Smooth muscle cell (in vitro differentiated cells): ENCODE data around the gene KRT80. TPM values are rescaled to one million over a fixed set of nuclear protein-coding genes. Genes with fewer than 3 reads are reported as not detected.

Experiments
- DNase-seq: peaks from one replicate; lab custom pipeline; 2025; ENCODE audit not compliant: unreplicated experiment; lab: John Stamatoyannopoulos, UW
- H2AFZ ChIP-seq: fragments of 200-600 bp; sonication (generic); 2 replicates; pipeline ENCODE4 v1.6.0; 2016; ENCODE audit warnings: antibody characterized with exemption, low read depth, mild to moderate bottlenecking
- H3F3A ChIP-seq: fragments of 200-600 bp; sonication (generic); 2 replicates; pipeline ENCODE4 v1.6.0; 2017; ENCODE audit warnings: antibody characterized with exemption, low read depth
- H3K27ac ChIP-seq: fragments of 200-600 bp; sonication (generic); 2 replicates; pipeline ENCODE4 v1.5.1; 2016; ENCODE audit warnings: low read depth, mild to moderate bottlenecking
- H3K27me3 ChIP-seq: fragments of 200-600 bp; sonication (generic); 2 replicates; pipeline ENCODE4 v1.6.1; 2016; ENCODE audit warnings: low read depth, mild to moderate bottlenecking
- H3K36me3 ChIP-seq: fragments of 200-600 bp; sonication (generic); 2 replicates; pipeline ENCODE4 v1.5.1; 2016; ENCODE audit warnings: low read depth
- H3K4me1 ChIP-seq: fragments of 200-600 bp; sonication (generic); 2 replicates; pipeline ENCODE4 v1.5.1; 2016; ENCODE audit warnings: low read depth
- H3K4me2 ChIP-seq: fragments of 200-600 bp; sonication (generic); 2 replicates; pipeline ENCODE4 v1.6.0; 2016; ENCODE audit warnings: mild to moderate bottlenecking
- H3K4me3 ChIP-seq: fragments of 200-600 bp; sonication (generic); 2 replicates; pipeline ENCODE4 v1.5.1; 2016; ENCODE audit warnings: mild to moderate bottlenecking
- H3K79me2 ChIP-seq: fragments of 200-600 bp; sonication (generic); 2 replicates; pipeline ENCODE4 v1.6.0; 2016; ENCODE audit warnings: low read depth, mild to moderate bottlenecking
- H3K9ac ChIP-seq: fragments of 200-600 bp; sonication (generic); 2 replicates; pipeline ENCODE4 v1.6.0; 2016; ENCODE audit warnings: low read depth
- H3K9me3 ChIP-seq: fragments of 200-600 bp; sonication (generic); replicated peaks from 2 replicates; pipeline ENCODE4 v1.5.1; 2016; ENCODE audit warnings: low read depth
- H4K20me1 ChIP-seq: fragments of 200-600 bp; sonication (generic); 2 replicates; pipeline ENCODE4 v1.6.0; 2016; ENCODE audit warnings: low read depth
- CTCF ChIP-seq: fragments of 200-600 bp; sonication (generic); IDR thresholded peaks from 2 replicates; pipeline ENCODE4 v1.5.1; 2017; ENCODE audit warnings: borderline replicate concordance, mild to moderate bottlenecking, antibody characterized with exemption; ENCODE audit not compliant: insufficient read depth, poor library complexity, severe bottlenecking
- WGBS: methylation state at CpG from one replicate; pipeline ENCODE4 v1.1.7; 2016; ENCODE audit warnings: low lambda C conversion rate; 5-methylcytosine and 5-hydroxymethylcytosine counted together
- polyA plus RNA-seq: library from polyadenylated mRNA; unstranded; fragments of >200 nt; fragmentation: Nextera tagmentation; extraction: Ambion mirVana; gene quantifications from 2 replicates; pipeline ENCODE4 v1.2.1, GENCODE V29; 2016
- total RNA-seq: library from RNA; depleted of rRNA; stranded (reverse); fragments of >200 nt; gene quantifications from 2 replicates; pipeline ENCODE4 v1.2.3, GENCODE V29; 2014

The KRT80 gene
- total and polyA plus RNA-seq, 2 experiments from 2014 or later, result 5.1 to 11.7 TPM

- Histone ChIP-seq H3K4me1 (no peaks in the 10 kb centered on the region), H3K4me3 (no peak overlapping the region), H2AFZ (no peak overlapping the region), H3K36me3 (no peaks in the 10 kb centered on the region), H3K79me2 (no peaks in the 10 kb centered on the region), H4K20me1 (no peaks in the 10 kb centered on the region), H3F3A (no peaks in the 10 kb centered on the region), H3K27ac (no peak overlapping the region), H3K9ac (no peak overlapping the region), H3K27me3 (no peaks in the 10 kb centered on the region), H3K4me2 (no peak overlapping the region), H3K9me3 (no peaks in the 10 kb centered on the region)
- no peak for DNase-seq
- no peak for TF ChIP-seq CTCF
- WGBS, result 74% methylated on average over 2 of the region's 2 CpGs
Measured at GRCh38 chr12:52126050-52126604, 65.7 kb downstream of the KRT80 start.

- no peak overlapping the region for H2AFZ ChIP-seq
- no peak overlapping the region for H3K4me3 ChIP-seq
- 63% methylated on average over 3 of the region's 6 CpGs for WGBS
- H3K27me3 ChIP-seq, result no peaks in the 10 kb centered on the region
- H3F3A ChIP-seq, result no peaks in the 10 kb centered on the region
- TF ChIP-seq CTCF, result no peak
- no peaks in the 10 kb centered on the region for H3K9me3 ChIP-seq
- no peak overlapping the region for H3K4me2 ChIP-seq
- DNase-seq, result no peak
- no peaks in the 10 kb centered on the region for H3K79me2 ChIP-seq
- no peaks in the 10 kb centered on the region for H4K20me1 ChIP-seq
- H3K36me3 ChIP-seq, result no peaks in the 10 kb centered on the region
- H3K9ac ChIP-seq, result no peak overlapping the region
- no peak overlapping the region for H3K27ac ChIP-seq
- H3K4me1 ChIP-seq, result no peaks in the 10 kb centered on the region
Measured at GRCh38 chr12:52125476-52125900, 66.3 kb downstream of the KRT80 start.

- no peak for DNase-seq
- no peaks in the 10 kb centered on the region for H3K27me3 ChIP-seq
- H3K27ac ChIP-seq, result no peak overlapping the region
- no peak overlapping the region for H3K9ac ChIP-seq
- 72% methylated on average over 8 of the region's 8 CpGs for WGBS
- no peak overlapping the region for H2AFZ ChIP-seq
- H3K9me3 ChIP-seq, result no peaks in the 10 kb centered on the region
- no peaks in the 10 kb centered on the region for H3F3A ChIP-seq
- H3K36me3 ChIP-seq, result no peaks in the 10 kb centered on the region
- no peak overlapping the region for H3K4me3 ChIP-seq
- no peak overlapping the region for H3K4me2 ChIP-seq
- H4K20me1 ChIP-seq, result no peaks in the 10 kb centered on the region
- H3K79me2 ChIP-seq, result no peaks in the 10 kb centered on the region
- no peaks in the 10 kb centered on the region for H3K4me1 ChIP-seq
- no peak for TF ChIP-seq CTCF
Measured at GRCh38 chr12:52123487-52124186, 68.2 kb downstream of the KRT80 start.

GRCh38 chr12:52122904-52123303, 68.9 kb downstream of the KRT80 start:
- no peaks in the 10 kb centered on the region for H3K36me3 ChIP-seq
- no peak overlapping the region for H3K27ac ChIP-seq
- no peak overlapping the region for H3K9ac ChIP-seq
- WGBS, result 90% methylated on average over 7 of the region's 7 CpGs
- no peak for DNase-seq
- TF ChIP-seq CTCF, result no peak
- no peak overlapping the region for H3K4me2 ChIP-seq
- H3K4me1 ChIP-seq, result no peaks in the 10 kb centered on the region
- H4K20me1 ChIP-seq, result no peaks in the 10 kb centered on the region
- H2AFZ ChIP-seq, result no peak overlapping the region
- H3F3A ChIP-seq, result no peaks in the 10 kb centered on the region
- no peak overlapping the region for H3K4me3 ChIP-seq
- H3K27me3 ChIP-seq, result no peaks in the 10 kb centered on the region
- H3K9me3 ChIP-seq, result no peaks in the 10 kb centered on the region
- H3K79me2 ChIP-seq, result no peaks in the 10 kb centered on the region
